Measurements from ENCODE around the gene ZBTB8A. TPM values are rescaled to one million over a fixed set of nuclear protein-coding genes. Genes with fewer than 3 reads are reported as not detected.

ZBTB8A gene
- total and polyA plus RNA-seq, 2 of the 13 experiments (the other 11 are each of a cell fraction or from before 2014, with no cell fraction given): 1.3 to 3.7 TPM

DNA sequence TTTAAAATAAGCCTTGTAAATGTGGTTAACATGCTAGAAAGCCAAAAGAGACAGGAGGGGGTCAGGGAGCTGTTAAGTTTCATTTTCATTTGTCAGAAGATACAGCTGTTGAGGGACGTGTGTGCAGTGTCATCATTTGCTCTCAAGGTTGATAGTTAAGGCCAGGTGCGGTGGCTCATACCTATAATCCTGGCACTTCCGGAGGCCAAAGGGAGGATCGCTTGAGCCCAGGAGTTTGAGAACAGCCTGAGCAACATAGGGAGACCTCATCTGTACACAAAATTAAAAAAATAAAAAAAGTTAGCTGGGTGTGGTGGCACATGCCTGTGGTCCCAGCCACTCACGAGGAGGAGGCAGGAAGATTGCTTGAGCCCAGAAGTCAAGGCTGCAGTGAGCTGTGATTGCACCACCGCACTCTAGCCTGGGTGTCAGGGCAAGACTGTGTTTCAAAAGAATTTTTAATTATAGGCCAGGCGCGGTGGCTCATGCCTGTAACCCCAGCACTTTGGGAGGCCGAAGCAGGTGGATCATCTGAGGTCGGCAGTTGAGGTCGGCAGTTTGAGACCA lies 88.5 kb downstream of the ZBTB8A start:
- H3K4me1 ChIP-seq (ENCODE audit: insufficient read depth, low read length): no peaks in the 10 kb centered on the region
- CTCF ChIA-PET (ENCODE audit: low intra/inter-chr PET ratio, low total read pairs): no interaction called here
- no peaks in the 10 kb centered on the region for H3K79me2 ChIP-seq (ENCODE audit: insufficient read depth, low read length)
- no peaks in the 10 kb centered on the region for H3K9me3 ChIP-seq (ENCODE audit: low read length)
- H4K20me1 ChIP-seq (ENCODE audit: insufficient read depth, low read length): no peaks in the 10 kb centered on the region
- H3K27ac ChIP-seq (ENCODE audit: extremely low read length, insufficient read depth, low read length): no peak overlapping the region
- intact Hi-C loops (cut with micrococcal nuclease; ENCODE audit: unreplicated experiment) (no loop called here), in situ Hi-C loops (cut with HindIII; ENCODE audit: extremely low pct_ligation_motif_present, low pct_unique_long_range_greater_than_20kb) (no loop called here)
- H3K4me2 ChIP-seq (ENCODE audit: low read depth, low read length): no peak overlapping the region
- no peak overlapping the region for H3K4me3 ChIP-seq (replicated peaks in 1 of 3; ENCODE audit: insufficient read depth in 1 of 3, low read depth in 2 of 3, low read length in 3 of 3)
- no peak for ATAC-seq
- H2AFZ ChIP-seq (ENCODE audit: low read length): no peak overlapping the region
- no TSS peak for BruUV-seq (replicated peaks)
- H3K9ac ChIP-seq (ENCODE audit: insufficient read depth, low read depth, low read length): no peak overlapping the region
- no peaks in the 10 kb centered on the region; a peak in 1 of 5 replicates for H3K27me3 ChIP-seq (ENCODE audit: control insufficient read depth in 1 of 2, insufficient read depth in 2 of 2, low read length in 2 of 2)
- WGBS (ENCODE audit: low lambda C conversion rate): 95% methylated on average over 11 of the region's 11 CpGs
- FAIRE-seq: no peak
- POLR2A ChIA-PET: no interaction called here
- H3K36me3 ChIP-seq (replicated peaks in 1 of 2; ENCODE audit: control insufficient read depth in 1 of 2, insufficient read depth in 2 of 2, low read length in 2 of 2): peaks cover 4 to 31% of the 10 kb centered on the region in 2 experiments; a peak in 4 of 5 replicates
- no peak for DNase-seq (ENCODE audit: low spot score)
- no peak for TF ChIP-seq NR3C1 (CRISPR knock-in tag; IDR thresholded peaks at IDR 0.05)
- TF ChIP-seq POLR2AphosphoS5 (IDR thresholded peaks at IDR 0.05; ENCODE audit: low read depth, low read length): no peak
- no peak for TF ChIP-seq ZNF282 (IDR thresholded peaks at IDR 0.05; ENCODE audit: partially characterized antibody)
- no peak for TF ChIP-seq ZNF816 (CRISPR knock-in tag; IDR thresholded peaks at IDR 0.05; ENCODE audit: borderline replicate concordance)
- no peak for TF ChIP-seq FOXJ3 (CRISPR knock-in tag; IDR thresholded peaks at IDR 0.05; ENCODE audit: borderline replicate concordance)
- TF ChIP-seq SMYD3 (CRISPR knock-in tag; IDR thresholded peaks at IDR 0.05): no peak
- no peak for TF ChIP-seq FOXA3 (CRISPR knock-in tag; IDR thresholded peaks at IDR 0.05)
- TF ChIP-seq ZNF788 (CRISPR knock-in tag; IDR thresholded peaks at IDR 0.05; ENCODE audit: borderline replicate concordance): no peak
- TF ChIP-seq SMC3 (IDR thresholded peaks at IDR 0.05; ENCODE audit: low read length): no peak
- TF ChIP-seq PITX1 (CRISPR knock-in tag; IDR thresholded peaks at IDR 0.05): no peak
- no peak for TF ChIP-seq SRSF4 (IDR thresholded peaks at IDR 0.05; ENCODE audit: low read depth, low read length, poor library complexity, severe bottlenecking)
- TF ChIP-seq, protein P1, sequence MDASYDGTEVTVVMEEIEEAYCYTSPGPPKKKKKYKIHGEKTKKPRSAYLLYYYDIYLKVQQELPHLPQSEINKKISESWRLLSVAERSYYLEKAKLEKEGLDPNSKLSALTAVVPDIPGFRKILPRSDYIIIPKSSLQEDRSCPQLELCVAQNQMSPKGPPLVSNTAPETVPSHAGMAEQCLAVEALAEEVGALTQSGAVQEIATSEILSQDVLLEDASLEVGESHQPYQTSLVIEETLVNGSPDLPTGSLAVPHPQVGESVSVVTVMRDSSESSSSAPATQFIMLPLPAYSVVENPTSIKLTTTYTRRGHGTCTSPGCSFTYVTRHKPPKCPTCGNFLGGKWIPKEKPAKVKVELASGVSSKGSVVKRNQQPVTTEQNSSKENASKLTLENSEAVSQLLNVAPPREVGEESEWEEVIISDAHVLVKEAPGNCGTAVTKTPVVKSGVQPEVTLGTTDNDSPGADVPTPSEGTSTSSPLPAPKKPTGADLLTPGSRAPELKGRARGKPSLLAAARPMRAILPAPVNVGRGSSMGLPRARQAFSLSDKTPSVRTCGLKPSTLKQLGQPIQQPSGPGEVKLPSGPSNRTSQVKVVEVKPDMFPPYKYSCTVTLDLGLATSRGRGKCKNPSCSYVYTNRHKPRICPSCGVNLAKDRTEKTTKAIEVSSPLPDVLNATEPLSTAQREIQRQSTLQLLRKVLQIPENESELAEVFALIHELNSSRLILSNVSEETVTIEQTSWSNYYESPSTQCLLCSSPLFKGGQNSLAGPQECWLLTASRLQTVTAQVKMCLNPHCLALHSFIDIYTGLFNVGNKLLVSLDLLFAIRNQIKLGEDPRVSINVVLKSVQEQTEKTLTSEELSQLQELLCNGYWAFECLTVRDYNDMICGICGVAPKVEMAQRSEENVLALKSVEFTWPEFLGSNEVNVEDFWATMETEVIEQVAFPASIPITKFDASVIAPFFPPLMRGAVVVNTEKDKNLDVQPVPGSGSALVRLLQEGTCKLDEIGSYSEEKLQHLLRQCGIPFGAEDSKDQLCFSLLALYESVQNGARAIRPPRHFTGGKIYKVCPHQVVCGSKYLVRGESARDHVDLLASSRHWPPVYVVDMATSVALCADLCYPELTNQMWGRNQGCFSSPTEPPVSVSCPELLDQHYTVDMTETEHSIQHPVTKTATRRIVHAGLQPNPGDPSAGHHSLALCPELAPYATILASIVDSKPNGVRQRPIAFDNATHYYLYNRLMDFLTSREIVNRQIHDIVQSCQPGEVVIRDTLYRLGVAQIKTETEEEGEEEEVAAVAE (CRISPR knock-in tag; IDR thresholded peaks at IDR 0.05; ENCODE audit: borderline replicate concordance): no peak
- no peak for TF ChIP-seq RAD51 (IDR thresholded peaks at IDR 0.05; ENCODE audit: borderline replicate concordance)
- no peak for TF ChIP-seq PAF1 (CRISPR knock-in tag; IDR thresholded peaks at IDR 0.05)

Measured in HepG2 (cell line).